Measurements from ENCODE around the gene DCAF4L1.

Gene DCAF4L1

DNA sequence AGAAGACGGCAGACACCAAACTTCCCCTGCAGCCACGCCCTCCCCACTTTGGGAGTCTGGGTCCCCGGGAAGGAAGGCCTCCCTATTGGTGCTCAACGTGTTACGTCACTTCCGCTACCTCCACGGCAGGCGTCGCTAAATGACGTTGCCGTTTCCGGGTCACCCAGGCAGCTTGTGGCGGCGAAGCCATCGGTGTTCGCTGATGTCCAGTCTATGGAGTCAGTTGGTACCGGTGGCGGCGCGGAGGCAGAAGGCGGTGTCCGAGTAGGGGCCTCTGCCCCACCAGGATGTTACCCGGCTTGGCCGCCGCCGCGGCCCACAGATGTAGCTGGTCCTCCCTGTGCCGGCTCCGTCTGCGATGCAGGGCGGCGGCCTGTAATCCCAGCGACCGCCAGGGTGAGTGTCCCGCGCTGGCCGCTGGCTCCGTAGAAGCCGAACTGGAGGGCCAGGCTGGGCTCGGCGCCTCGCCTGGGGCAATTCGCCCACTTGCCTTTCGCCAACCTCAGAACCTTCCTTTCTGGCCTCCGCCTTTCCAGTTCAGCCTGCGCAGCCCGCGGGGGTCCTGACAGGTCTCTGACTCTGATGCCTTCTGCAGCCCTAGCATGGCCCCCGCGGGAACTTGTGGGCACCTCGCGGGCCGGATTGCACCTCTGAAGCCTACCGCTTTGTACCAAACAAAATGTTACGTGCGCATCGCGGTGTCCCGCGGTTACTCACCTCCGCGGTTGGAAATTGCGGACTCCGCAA, 9.0 kb downstream of the DCAF4L1 start, which contains the start of gene SLC30A9:
Gene SLC30A9, plus strand, starts transcription at position 166 of the 747 bp plus-strand sequence. Its CDS starts 122 bp downstream, at position 288.
- peak within 1 kb of the TSS; percentile 91 to 94 for H3K4me3 ChIP-seq (ENCODE audit: low read depth in 1 of 2, low read length in 2 of 2)
- H3K27me3 ChIP-seq (ENCODE audit: low read depth, low read length), result no peaks in the 10 kb centered on the region
- H3K27ac ChIP-seq (ENCODE audit: low read length), result peak within 1 kb of the TSS; percentile 74
- peaks cover 0 to 23% of the 10 kb centered on the region in 2 donors for H3K4me1 ChIP-seq (ENCODE audit: control insufficient read depth in 1 of 2, insufficient read depth in 2 of 2, low read length in 2 of 2)
- H3K36me3 ChIP-seq (ENCODE audit: control insufficient read depth in 1 of 2, insufficient read depth in 2 of 2, low read length in 2 of 2), result no peaks in the 10 kb centered on the region
- H3K9me3 ChIP-seq (ENCODE audit: control insufficient read depth in 1 of 2, low read length in 2 of 2), result no peaks in the 10 kb centered on the region

GRCh38 chr4:41991916-41992767, 10.6 kb downstream of the DCAF4L1 start:
- Histone ChIP-seq H3K27ac (ENCODE audit: low read length) (no peak overlapping the region), H3K9me3 (ENCODE audit: control insufficient read depth in 1 of 2, low read length in 2 of 2) (no peaks in the 10 kb centered on the region), H3K27me3 (ENCODE audit: low read depth, low read length) (no peaks in the 10 kb centered on the region), H3K36me3 (ENCODE audit: control insufficient read depth in 1 of 2, insufficient read depth in 2 of 2, low read length in 2 of 2) (no peaks in the 10 kb centered on the region), H3K4me1 (ENCODE audit: control insufficient read depth in 1 of 2, insufficient read depth in 2 of 2, low read length in 2 of 2) (peaks cover 0 to 23% of the 10 kb centered on the region in 2 donors), H3K4me3 (ENCODE audit: low read depth in 1 of 2, low read length in 2 of 2) (peak overlapping the region in 1 of 2 donors; percentile 94)

- Histone ChIP-seq H3K27me3 (ENCODE audit: low read depth, low read length) (no peaks in the 10 kb centered on the region), H3K4me1 (ENCODE audit: control insufficient read depth in 1 of 2, insufficient read depth in 2 of 2, low read length in 2 of 2) (peaks cover 0 to 23% of the 10 kb centered on the region in 2 donors), H3K4me3 (ENCODE audit: low read depth in 1 of 2, low read length in 2 of 2) (no peak overlapping the region), H3K27ac (ENCODE audit: low read length) (no peak overlapping the region), H3K9me3 (ENCODE audit: control insufficient read depth in 1 of 2, low read length in 2 of 2) (no peaks in the 10 kb centered on the region), H3K36me3 (ENCODE audit: control insufficient read depth in 1 of 2, insufficient read depth in 2 of 2, low read length in 2 of 2) (peaks cover 0 to 3% of the 10 kb centered on the region in 2 donors)
Measured at GRCh38 chr4:41992967-41993857, 11.7 kb downstream of the DCAF4L1 start.

- Histone ChIP-seq H3K27me3 (ENCODE audit: low read depth, low read length) (no peaks in the 10 kb centered on the region), H3K4me3 (ENCODE audit: low read depth in 1 of 2, low read length in 2 of 2) (no peak overlapping the region), H3K36me3 (ENCODE audit: control insufficient read depth in 1 of 2, insufficient read depth in 2 of 2, low read length in 2 of 2) (peaks cover 0 to 3% of the 10 kb centered on the region in 2 donors), H3K9me3 (ENCODE audit: control insufficient read depth in 1 of 2, low read length in 2 of 2) (no peaks in the 10 kb centered on the region), H3K4me1 (ENCODE audit: control insufficient read depth in 1 of 2, insufficient read depth in 2 of 2, low read length in 2 of 2) (peaks cover 0 to 20% of the 10 kb centered on the region in 2 donors), H3K27ac (ENCODE audit: low read length) (no peak overlapping the region)
Measured at GRCh38 chr4:41994461-41994985, 13.0 kb downstream of the DCAF4L1 start.

GRCh38 chr4:41998019-41998418, 16.5 kb downstream of the DCAF4L1 start:
- no peaks in the 10 kb centered on the region for H3K27me3 ChIP-seq (ENCODE audit: low read depth, low read length)
- no peak overlapping the region for H3K27ac ChIP-seq (ENCODE audit: low read length)
- H3K4me3 ChIP-seq (ENCODE audit: low read depth in 1 of 2, low read length in 2 of 2), result no peak overlapping the region
- H3K9me3 ChIP-seq (ENCODE audit: control insufficient read depth in 1 of 2, low read length in 2 of 2), result no peaks in the 10 kb centered on the region
- peaks cover 0 to 3% of the 10 kb centered on the region in 2 donors for H3K36me3 ChIP-seq (ENCODE audit: control insufficient read depth in 1 of 2, insufficient read depth in 2 of 2, low read length in 2 of 2)
- no peaks in the 10 kb centered on the region for H3K4me1 ChIP-seq (ENCODE audit: control insufficient read depth in 1 of 2, insufficient read depth in 2 of 2, low read length in 2 of 2)

GRCh38 chr4:41999321-41999720, 17.8 kb downstream of the DCAF4L1 start:
- Histone ChIP-seq H3K9me3 (ENCODE audit: control insufficient read depth in 1 of 2, low read length in 2 of 2) (no peaks in the 10 kb centered on the region), H3K27me3 (ENCODE audit: low read depth, low read length) (no peaks in the 10 kb centered on the region), H3K4me3 (ENCODE audit: low read depth in 1 of 2, low read length in 2 of 2) (no peak overlapping the region), H3K36me3 (ENCODE audit: control insufficient read depth in 1 of 2, insufficient read depth in 2 of 2, low read length in 2 of 2) (peaks cover 0 to 3% of the 10 kb centered on the region in 2 donors), H3K4me1 (ENCODE audit: control insufficient read depth in 1 of 2, insufficient read depth in 2 of 2, low read length in 2 of 2) (no peaks in the 10 kb centered on the region), H3K27ac (ENCODE audit: low read length) (no peak overlapping the region)

DNA sequence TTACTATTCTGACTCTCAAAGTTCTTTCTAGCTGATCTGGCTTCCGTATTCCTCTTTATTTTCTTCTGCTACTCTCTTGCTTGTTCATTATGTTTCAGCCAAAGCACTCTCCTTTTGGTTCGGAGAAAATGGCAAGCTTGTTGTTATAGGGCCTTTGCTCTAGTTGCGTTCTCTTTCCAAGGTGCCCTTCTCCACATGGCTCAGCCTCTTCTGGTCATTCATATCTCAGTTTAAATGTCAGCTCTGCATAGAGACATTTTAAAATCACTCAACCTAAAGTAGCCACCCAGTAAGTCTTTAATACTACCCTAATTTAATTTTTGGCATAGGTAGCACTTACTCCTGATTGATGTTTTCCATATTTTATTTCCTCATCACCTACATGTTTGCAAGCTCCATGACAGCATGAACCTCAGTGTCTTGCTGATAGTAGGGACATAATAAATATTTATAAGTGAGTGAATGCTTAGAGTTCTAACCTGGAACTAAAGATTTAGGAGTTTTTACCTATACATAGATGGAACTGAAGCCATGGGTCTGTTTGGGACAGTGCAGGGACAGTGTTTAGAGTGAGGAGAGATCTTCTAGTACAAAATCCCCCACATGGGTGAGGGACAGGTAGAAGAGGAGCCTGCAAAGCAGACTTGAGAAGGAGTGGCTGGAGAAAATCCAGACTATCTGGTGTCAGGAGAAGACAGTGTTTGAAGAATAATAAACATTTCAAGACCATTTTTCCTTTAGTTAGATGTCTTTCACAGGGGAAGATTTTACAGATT, 26.6 kb downstream of the DCAF4L1 start:
- H3K36me3 ChIP-seq (ENCODE audit: control insufficient read depth in 1 of 2, insufficient read depth in 2 of 2, low read length in 2 of 2), result peaks cover 2 to 3% of the 10 kb centered on the region in 2 donors
- H3K27ac ChIP-seq (ENCODE audit: low read length), result no peak overlapping the region

DNA sequence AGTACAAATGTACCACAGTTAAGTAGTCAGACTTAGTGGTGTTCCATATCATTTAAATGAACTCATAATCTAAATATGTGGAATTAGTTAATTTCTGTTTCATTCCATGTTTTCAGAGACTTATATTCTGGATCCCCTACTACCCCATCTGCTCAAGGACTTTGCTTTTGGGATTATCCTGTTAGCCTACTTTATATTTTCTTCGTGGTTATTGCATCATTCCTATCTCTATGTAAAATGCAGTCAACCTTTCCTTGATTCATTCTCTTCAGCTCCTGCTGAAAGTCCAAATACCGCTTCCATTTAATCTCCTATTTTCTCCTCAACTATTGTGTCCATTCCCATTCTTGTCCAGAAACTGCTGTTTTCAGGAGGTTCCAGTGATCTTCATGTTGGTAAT, 33.9 kb downstream of the DCAF4L1 start:
- H3K27ac ChIP-seq (ENCODE audit: low read length), result no peak overlapping the region
- no peak overlapping the region for H3K4me3 ChIP-seq (ENCODE audit: low read depth in 1 of 2, low read length in 2 of 2)

More for the DNA sequence above, 26.6 kb downstream of the DCAF4L1 start:
- H3K9me3 ChIP-seq (ENCODE audit: control insufficient read depth in 1 of 2, low read length in 2 of 2), result no peaks in the 10 kb centered on the region
- H3K4me3 ChIP-seq (ENCODE audit: low read depth in 1 of 2, low read length in 2 of 2), result no peak overlapping the region
- H3K4me1 ChIP-seq (ENCODE audit: control insufficient read depth in 1 of 2, insufficient read depth in 2 of 2, low read length in 2 of 2), result no peaks in the 10 kb centered on the region
- no peaks in the 10 kb centered on the region for H3K27me3 ChIP-seq (ENCODE audit: low read depth, low read length)

GRCh38 chr4:42018451-42018850, 36.9 kb downstream of the DCAF4L1 start:
- Histone ChIP-seq H3K9me3 (ENCODE audit: control insufficient read depth in 1 of 2, low read length in 2 of 2) (no peaks in the 10 kb centered on the region), H3K36me3 (ENCODE audit: control insufficient read depth in 1 of 2, insufficient read depth in 2 of 2, low read length in 2 of 2) (peaks cover 8 to 19% of the 10 kb centered on the region in 2 donors), H3K27me3 (ENCODE audit: low read depth, low read length) (no peaks in the 10 kb centered on the region), H3K4me3 (ENCODE audit: low read depth in 1 of 2, low read length in 2 of 2) (no peak overlapping the region), H3K27ac (ENCODE audit: low read length) (no peak overlapping the region), H3K4me1 (ENCODE audit: control insufficient read depth in 1 of 2, insufficient read depth in 2 of 2, low read length in 2 of 2) (no peaks in the 10 kb centered on the region)

More for the DNA sequence above, 33.9 kb downstream of the DCAF4L1 start:
- Histone ChIP-seq H3K27me3 (ENCODE audit: low read depth, low read length) (no peaks in the 10 kb centered on the region), H3K4me1 (ENCODE audit: control insufficient read depth in 1 of 2, insufficient read depth in 2 of 2, low read length in 2 of 2) (no peaks in the 10 kb centered on the region), H3K36me3 (ENCODE audit: control insufficient read depth in 1 of 2, insufficient read depth in 2 of 2, low read length in 2 of 2) (peaks cover 4 to 6% of the 10 kb centered on the region in 2 donors), H3K9me3 (ENCODE audit: control insufficient read depth in 1 of 2, low read length in 2 of 2) (no peaks in the 10 kb centered on the region)

All from muscle layer of duodenum (tissue), 2 donors.